ENCODE data around the gene HERC2. TPM values are rescaled to one million over a fixed set of nuclear protein-coding genes. Genes with fewer than 3 reads are reported as not detected.
"Not testable (repeated sequence)": the region's sequence is repeated elsewhere in the genome, so short reads cannot be mapped to it uniquely, and the experiment has no call there.

HERC2 gene
- total RNA-seq, 1 donor from 2014 or later: 86.2 TPM

DNA sequence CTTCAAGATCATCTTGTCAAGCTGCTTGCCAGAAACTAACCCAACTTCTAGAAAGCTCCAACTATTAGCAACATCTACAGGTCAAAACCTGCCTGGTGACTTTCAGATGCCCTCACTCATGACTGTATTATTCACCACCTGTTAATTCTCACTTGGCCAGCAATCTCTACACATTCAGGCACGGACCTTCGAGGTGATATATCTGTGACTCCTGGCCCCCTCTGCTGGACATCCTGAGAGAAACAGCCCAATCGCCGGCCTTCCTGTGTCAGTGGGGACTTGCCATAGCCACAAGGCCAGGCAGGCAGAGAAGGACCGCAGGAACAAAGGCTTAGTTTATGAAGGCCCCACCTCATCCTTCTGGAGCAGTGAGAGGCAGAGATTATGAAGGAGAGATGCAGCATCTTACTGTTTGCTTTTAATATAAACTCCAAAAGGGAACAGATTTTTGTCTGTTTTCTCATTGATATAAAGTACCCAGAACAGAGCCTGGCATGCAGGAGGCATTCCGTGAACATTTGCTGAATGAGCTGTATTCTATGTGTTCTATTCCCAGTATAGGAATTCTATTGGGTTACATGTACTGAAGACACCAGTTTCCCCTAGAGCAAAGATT is 198.5 kb downstream of the HERC2 start:
- Mint-ChIP-seq H3K4me1 (ENCODE audit: low read depth) (peaks cover 2% of the 10 kb centered on the region), H3K9me3 (ENCODE audit: low read depth) (no peaks in the 10 kb centered on the region), H3K27me3 (no peaks in the 10 kb centered on the region), H3K4me3 (ENCODE audit: low read depth) (no peak overlapping the region), H3K36me3 (ENCODE audit: insufficient read depth) (peaks cover 16% of the 10 kb centered on the region), H3K27ac (no peak overlapping the region)
- TF ChIP-seq, protein P1, sequence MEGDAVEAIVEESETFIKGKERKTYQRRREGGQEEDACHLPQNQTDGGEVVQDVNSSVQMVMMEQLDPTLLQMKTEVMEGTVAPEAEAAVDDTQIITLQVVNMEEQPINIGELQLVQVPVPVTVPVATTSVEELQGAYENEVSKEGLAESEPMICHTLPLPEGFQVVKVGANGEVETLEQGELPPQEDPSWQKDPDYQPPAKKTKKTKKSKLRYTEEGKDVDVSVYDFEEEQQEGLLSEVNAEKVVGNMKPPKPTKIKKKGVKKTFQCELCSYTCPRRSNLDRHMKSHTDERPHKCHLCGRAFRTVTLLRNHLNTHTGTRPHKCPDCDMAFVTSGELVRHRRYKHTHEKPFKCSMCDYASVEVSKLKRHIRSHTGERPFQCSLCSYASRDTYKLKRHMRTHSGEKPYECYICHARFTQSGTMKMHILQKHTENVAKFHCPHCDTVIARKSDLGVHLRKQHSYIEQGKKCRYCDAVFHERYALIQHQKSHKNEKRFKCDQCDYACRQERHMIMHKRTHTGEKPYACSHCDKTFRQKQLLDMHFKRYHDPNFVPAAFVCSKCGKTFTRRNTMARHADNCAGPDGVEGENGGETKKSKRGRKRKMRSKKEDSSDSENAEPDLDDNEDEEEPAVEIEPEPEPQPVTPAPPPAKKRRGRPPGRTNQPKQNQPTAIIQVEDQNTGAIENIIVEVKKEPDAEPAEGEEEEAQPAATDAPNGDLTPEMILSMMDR (IDR thresholded peaks at IDR 0.05; ENCODE audit: unreplicated experiment): peak; percentile 72
- DNase-seq (ENCODE audit: low spot score, unreplicated experiment): peak; percentile 71

DNA sequence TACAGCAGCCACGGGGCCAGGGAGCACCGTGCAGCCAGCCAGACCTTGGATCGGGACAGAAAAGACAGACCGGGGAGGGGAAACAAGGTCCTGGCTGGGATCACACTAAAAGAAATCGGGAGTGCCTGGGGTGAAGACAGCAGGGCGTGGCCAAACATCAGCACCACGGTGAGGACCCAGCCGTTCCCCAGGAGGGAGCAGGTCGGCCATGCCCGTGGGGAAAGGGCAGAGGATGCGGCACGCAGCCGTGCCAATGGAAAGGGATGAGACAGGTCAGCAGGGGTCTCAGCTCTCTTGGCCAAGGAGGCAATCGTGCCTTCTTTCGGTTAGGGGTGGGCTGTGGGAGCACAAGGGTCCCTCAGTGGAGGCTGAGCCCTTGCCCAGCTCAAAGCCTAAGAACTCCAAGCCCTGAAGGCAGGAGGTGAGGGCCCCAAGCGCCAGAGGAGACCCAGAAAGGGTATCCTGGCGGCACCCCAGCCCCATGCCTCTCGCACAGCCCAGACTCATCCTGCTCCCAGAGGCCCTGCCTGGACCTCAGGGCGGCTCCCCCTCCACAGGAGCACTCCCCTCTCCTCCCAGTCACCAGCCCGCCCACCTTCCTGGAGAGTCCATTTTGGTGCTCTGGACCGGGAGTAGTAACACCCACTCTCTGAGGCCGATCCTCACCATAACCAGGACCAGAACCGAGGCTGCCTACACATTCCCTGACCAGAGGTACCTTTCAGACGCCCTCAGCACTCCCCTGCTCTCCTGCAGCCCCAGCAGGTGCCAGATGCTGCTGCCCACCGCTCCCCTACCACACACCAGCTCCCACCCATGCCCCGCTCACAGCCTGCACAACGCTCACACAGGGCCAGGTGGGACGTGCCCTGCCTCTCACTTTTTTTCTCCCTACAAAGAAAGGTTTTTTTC is 199.7 kb downstream of the HERC2 start:
- no peak overlapping the region for H3K4me3 Mint-ChIP-seq (ENCODE audit: low read depth)
- TF ChIP-seq, protein P1 (IDR thresholded peaks at IDR 0.05; ENCODE audit: unreplicated experiment): no peak
- no peaks in the 10 kb centered on the region for H3K27me3 Mint-ChIP-seq
- H3K9me3 Mint-ChIP-seq (ENCODE audit: low read depth): no peaks in the 10 kb centered on the region
- H3K27ac Mint-ChIP-seq: peak overlapping the region; percentile 62
- H3K4me1 Mint-ChIP-seq (ENCODE audit: low read depth): peaks cover 2% of the 10 kb centered on the region
- H3K36me3 Mint-ChIP-seq (ENCODE audit: insufficient read depth): peaks cover 21% of the 10 kb centered on the region
- no peak for DNase-seq (ENCODE audit: low spot score, unreplicated experiment)

DNA sequence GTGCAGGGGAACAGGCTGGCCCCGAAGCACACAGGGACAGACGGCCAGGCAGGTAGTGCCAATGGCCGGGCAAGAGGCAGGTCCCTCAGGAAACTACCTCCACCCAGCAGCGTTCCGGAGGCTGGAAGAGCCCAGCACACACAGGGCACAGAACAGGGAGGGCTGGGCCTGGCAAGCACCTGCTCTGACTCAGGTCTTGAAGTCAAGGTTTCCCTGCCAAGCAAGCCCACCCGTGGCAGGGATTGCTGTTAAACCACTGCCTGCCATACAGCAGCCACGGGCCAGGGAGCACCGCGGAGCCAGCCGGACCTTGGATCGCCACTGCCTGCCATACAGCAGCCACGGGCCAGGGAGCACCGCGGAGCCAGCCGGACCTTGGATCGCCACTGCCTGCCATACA is 200.4 kb downstream of the HERC2 start:
- H3K36me3 Mint-ChIP-seq (ENCODE audit: insufficient read depth): peaks cover 22% of the 10 kb centered on the region
- DNase-seq (ENCODE audit: low spot score, unreplicated experiment); H3K27ac Mint-ChIP-seq; H3K4me3 Mint-ChIP-seq (ENCODE audit: low read depth); H3K4me1 Mint-ChIP-seq (ENCODE audit: low read depth); H3K9me3 Mint-ChIP-seq (ENCODE audit: low read depth); H3K27me3 Mint-ChIP-seq: not testable (repeated sequence)

DNA sequence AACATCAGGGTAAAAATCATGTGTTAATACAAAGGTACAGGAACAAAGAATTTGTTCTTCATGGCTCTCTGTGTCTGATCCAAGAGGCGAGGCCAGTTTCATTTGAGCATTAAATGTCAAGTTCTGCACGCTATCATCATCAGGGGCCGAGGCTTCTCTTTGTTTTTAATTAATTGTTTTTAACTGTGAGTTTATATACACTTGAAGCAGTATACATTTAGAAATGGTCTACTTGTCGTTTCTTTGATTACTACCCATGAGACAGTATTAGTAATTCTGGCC is 201.7 kb downstream of the HERC2 start:
- TF ChIP-seq, protein P1 (IDR thresholded peaks at IDR 0.05; ENCODE audit: unreplicated experiment): no peak
- no peaks in the 10 kb centered on the region for H3K9me3 Mint-ChIP-seq (ENCODE audit: low read depth)
- no peaks in the 10 kb centered on the region for H3K27me3 Mint-ChIP-seq
- peaks cover 2% of the 10 kb centered on the region for H3K4me1 Mint-ChIP-seq (ENCODE audit: low read depth)
- no peak overlapping the region for H3K4me3 Mint-ChIP-seq (ENCODE audit: low read depth)
- H3K27ac Mint-ChIP-seq: no peak overlapping the region
- peaks cover 27% of the 10 kb centered on the region for H3K36me3 Mint-ChIP-seq (ENCODE audit: insufficient read depth)
- no peak for DNase-seq (ENCODE audit: low spot score, unreplicated experiment)

DNA sequence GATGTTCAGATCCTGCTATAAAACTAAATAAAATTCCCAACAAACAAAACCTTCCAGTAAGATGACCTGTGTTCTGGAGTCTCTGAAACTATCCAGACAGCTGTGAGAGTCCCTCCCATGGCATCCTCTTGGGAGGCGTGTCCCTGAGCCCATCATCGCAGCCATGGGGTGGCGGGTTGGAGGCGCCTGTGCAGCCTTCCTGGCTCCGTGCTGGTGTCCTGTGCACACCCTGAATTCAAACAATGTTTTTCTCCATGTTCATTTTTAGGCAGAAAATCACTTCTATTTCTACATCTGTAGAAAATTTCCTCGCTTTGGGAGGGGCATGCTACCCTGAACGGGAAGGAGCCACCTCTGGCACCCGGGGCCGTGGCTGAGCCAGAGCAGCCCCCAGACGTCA is 203.4 kb downstream of the HERC2 start:
- Mint-ChIP-seq H3K9me3 (ENCODE audit: low read depth) (no peaks in the 10 kb centered on the region), H3K27ac (no peak overlapping the region), H3K36me3 (ENCODE audit: insufficient read depth) (peaks cover 27% of the 10 kb centered on the region), H3K27me3 (no peaks in the 10 kb centered on the region), H3K4me3 (ENCODE audit: low read depth) (no peak overlapping the region), H3K4me1 (ENCODE audit: low read depth) (peaks cover 2% of the 10 kb centered on the region)
- TF ChIP-seq, protein P1 (IDR thresholded peaks at IDR 0.05; ENCODE audit: unreplicated experiment): no peak
- no peak for DNase-seq (ENCODE audit: low spot score, unreplicated experiment)
